Measurements from ENCODE around the gene MT2A.

MT2A gene

GRCh38 chr16:56600398-56600999 lies 7.9 kb upstream of the MT2A start:
- peak; percentile 60 for DNase-seq (ENCODE audit: low spot score)

GRCh38 chr16:56601325-56601724 lies 7.1 kb upstream of the MT2A start:
- DNase-seq (ENCODE audit: low spot score) = no peak

GRCh38 chr16:56603589-56603988 lies 4.8 kb upstream of the MT2A start:
- DNase-seq (ENCODE audit: low spot score) = peak; percentile 66

GRCh38 chr16:56604966-56605365 lies 3.4 kb upstream of the MT2A start:
- DNase-seq (ENCODE audit: low spot score) = no peak

- no peak for DNase-seq (ENCODE audit: low spot score)
Observed at GRCh38 chr16:56605475-56605874, 2.9 kb upstream of the MT2A start.

GRCh38 chr16:56606071-56606475 lies 2.3 kb upstream of the MT2A start:
- DNase-seq (ENCODE audit: low spot score) = peak; percentile 27

- peak; percentile 62 for DNase-seq (ENCODE audit: low spot score)
Observed at GRCh38 chr16:56606476-56607108, 1.8 kb upstream of the MT2A start.

- peak; percentile 94 for DNase-seq (ENCODE audit: low spot score)
Observed at GRCh38 chr16:56607109-56607618, 1.2 kb upstream of the MT2A start.

GRCh38 chr16:56607675-56608042 lies 725 bp upstream of the MT2A start:
- DNase-seq (ENCODE audit: low spot score) = no peak

- DNase-seq (ENCODE audit: low spot score) = peak; percentile 20
Observed at GRCh38 chr16:56608876-56609462, 585 bp downstream of the MT2A start.

GRCh38 chr16:56609463-56609921 lies 1.1 kb downstream of the MT2A start:
- DNase-seq (ENCODE audit: low spot score) = peak; percentile 78

- DNase-seq (ENCODE audit: low spot score) = peak; percentile 91
Observed at GRCh38 chr16:56610017-56610608, 1.7 kb downstream of the MT2A start.

GRCh38 chr16:56610609-56611111 lies 2.3 kb downstream of the MT2A start:
- DNase-seq (ENCODE audit: low spot score) = no peak

GRCh38 chr16:56611281-56611833 lies 3.0 kb downstream of the MT2A start:
- no peak for DNase-seq (ENCODE audit: low spot score)

GRCh38 chr16:56613706-56614105 lies 5.3 kb downstream of the MT2A start:
- DNase-seq (ENCODE audit: low spot score) = no peak

- DNase-seq (ENCODE audit: low spot score) = peak; percentile 58
Observed at GRCh38 chr16:56614549-56614991, 6.2 kb downstream of the MT2A start.

- DNase-seq (ENCODE audit: low spot score) = no peak
Observed at GRCh38 chr16:56615353-56615752, 7.0 kb downstream of the MT2A start.

- DNase-seq (ENCODE audit: low spot score) = no peak
Observed at GRCh38 chr16:56616608-56617211, 8.3 kb downstream of the MT2A start.

GRCh38 chr16:56617212-56618085 lies 9.1 kb downstream of the MT2A start:
- no peak for DNase-seq (ENCODE audit: low spot score)

- no peak for DNase-seq (ENCODE audit: low spot score)
Observed at GRCh38 chr16:56618138-56618537, 9.8 kb downstream of the MT2A start.

GRCh38 chr16:56620339-56620897 lies 12.0 kb downstream of the MT2A start:
- DNase-seq (ENCODE audit: low spot score) = no peak
